BJ (cell line): ENCODE data around the gene SNX30. TPM values are rescaled to one million over a fixed set of nuclear protein-coding genes. Genes with fewer than 3 reads are reported as not detected.

Experiments
- CTCF ChIA-PET: fragments of 350-600 bp; formaldehyde crosslinking; extraction: SDS; loops from one replicate; lab custom pipeline; 2021; ENCODE audit warnings: antibody characterized with exemption, inconsistent platforms; lab: Yijun Ruan, JAX
- POLR2A ChIA-PET: fragments of 300-600 bp; sonication (Branson Sonifier 250); formaldehyde crosslinking; extraction: SDS; loops from one replicate; lab custom pipeline; 2021; ENCODE audit warnings: antibody characterized with exemption; lab: Charles Lee
- DNase-seq: peaks from one replicate; pipeline ENCODE4 v3.0.0-alpha.2; 2011; ENCODE audit warnings: low read depth
- H3K27me3 ChIP-seq: 2 replicates; pipeline ENCODE4 v1.6.0; 2011; ENCODE audit warnings: low read length; ENCODE audit not compliant: control insufficient read depth, insufficient read depth
- H3K36me3 ChIP-seq: 2 replicates; pipeline ENCODE4 v1.5.1; 2011; ENCODE audit warnings: low read length; ENCODE audit not compliant: control insufficient read depth, insufficient read depth
- H3K4me3 ChIP-seq: 2 replicates; pipeline ENCODE4 v1.5.1; 2011; ENCODE audit warnings: low read depth, mild to moderate bottlenecking, control low read depth, low read length
- CTCF ChIP-seq: IDR thresholded peaks from 2 replicates; pipeline ENCODE4 v1.5.1; 2011; ENCODE audit warnings: low read depth, mild to moderate bottlenecking, control low read depth, inconsistent platforms, low read length, moderate library complexity; ENCODE audit not compliant: insufficient read depth
- polyA plus RNA-seq: library from polyadenylated mRNA; depleted of rRNA; stranded (reverse); fragments of >200 nt; gene quantifications from 2 replicates; pipeline ENCODE4 v1.2.3, GENCODE V29; 2011

The SNX30 gene
- polyA plus RNA-seq, 1 experiment, result 6.1 TPM

- peaks cover 3% of the 10 kb centered on the region for H3K36me3 ChIP-seq
- TF ChIP-seq CTCF, result no peak
- CTCF ChIA-PET, result interaction anchor here (1.1 to 2.6 kb wide), 3 partner anchors 9 to 67 kb away, joined by 3 to 15 read pairs (median 3); no protein-coding TSS in a partner anchor
- no peak overlapping the region for H3K4me3 ChIP-seq
- no peaks in the 10 kb centered on the region for H3K27me3 ChIP-seq
- POLR2A ChIA-PET, result no interaction called here
- no peak for DNase-seq
These were observed 85.8 kb downstream of the SNX30 start for GRCh38 chr9:112836394-112836793.

- DNase-seq, result no peak
- POLR2A ChIA-PET, result no interaction called here
- TF ChIP-seq CTCF, result no peak
- CTCF ChIA-PET, result interaction anchor here (0.6 to 2.1 kb wide), 5 partner anchors 10 to 235 kb away, joined by 3 to 12 read pairs (median 3); no protein-coding TSS in a partner anchor
- Histone ChIP-seq H3K4me3 (no peak overlapping the region), H3K27me3 (no peaks in the 10 kb centered on the region), H3K36me3 (peaks cover 3% of the 10 kb centered on the region)
These were observed 87.8 kb downstream of the SNX30 start for GRCh38 chr9:112838342-112838741.

- ChIA-PET CTCF (interaction anchor here (0.6 to 2.1 kb wide), 6 partner anchors 9 to 64 kb away, joined by 3 to 12 read pairs (median 4); no protein-coding TSS in a partner anchor), POLR2A (no interaction called here)
- H3K36me3 ChIP-seq, result peaks cover 3% of the 10 kb centered on the region
- no peak for DNase-seq
- TF ChIP-seq CTCF, result no peak
- H3K4me3 ChIP-seq, result no peak overlapping the region
- H3K27me3 ChIP-seq, result no peaks in the 10 kb centered on the region
These were observed 88.8 kb downstream of the SNX30 start for GRCh38 chr9:112839331-112839730.

- CTCF ChIA-PET, result interaction anchor here (1.5 to 7.1 kb wide), 2 partner anchors 63 to 80 kb away, joined by 3 to 108 read pairs; no protein-coding TSS in a partner anchor
These were observed 90.7 kb downstream of the SNX30 start for GRCh38 chr9:112841261-112841660.

GRCh38 chr9:112842555-112842954, 92.0 kb downstream of the SNX30 start:
- POLR2A ChIA-PET, result no interaction called here
- TF ChIP-seq CTCF, result no peak
- Histone ChIP-seq H3K4me3 (no peak overlapping the region), H3K27me3 (no peaks in the 10 kb centered on the region), H3K36me3 (peaks cover 2% of the 10 kb centered on the region; the same call in 1 of the 2 replicates)
- DNase-seq, result no peak
- CTCF ChIA-PET, result interaction anchor here (1.0 to 7.1 kb wide), 4 partner anchors 9 to 79 kb away, joined by 3 to 108 read pairs (median 4); no protein-coding TSS in a partner anchor

More at GRCh38 chr9:112841261-112841660, 90.7 kb downstream of the SNX30 start:
- no peak for TF ChIP-seq CTCF
- peaks cover 3% of the 10 kb centered on the region for H3K36me3 ChIP-seq
- no peaks in the 10 kb centered on the region for H3K27me3 ChIP-seq
- no peak for DNase-seq
- POLR2A ChIA-PET, result no interaction called here
- H3K4me3 ChIP-seq, result no peak overlapping the region
